GM06990 (cell line): ENCODE measurements around the gene TGDS.
A peak's percentile ranks its signal among the peaks of the same experiment; 100 is the strongest.

Experiments
- DNase-seq: peaks from one replicate; pipeline ENCODE4 v3.0.0-alpha.2; 2011; ENCODE audit not compliant: insufficient read length; ENCODE audit errors: extremely low read depth
- H3K27me3 ChIP-seq: replicated peaks from 2 replicates; pipeline ENCODE4 v1.6.0; 2011; ENCODE audit warnings: low read length; ENCODE audit not compliant: control insufficient read depth, insufficient read depth
- H3K36me3 ChIP-seq: 2 replicates; pipeline ENCODE4 v1.5.1; 2011; ENCODE audit warnings: low read length; ENCODE audit not compliant: control insufficient read depth, insufficient read depth
- H3K4me3 ChIP-seq: replicated peaks from 2 replicates; pipeline ENCODE4 v1.5.1; 2011; ENCODE audit warnings: low read depth, mild to moderate bottlenecking, control low read depth, low read length
- TF ChIP-seq, protein P1 (sequence below): IDR thresholded peaks from 2 replicates; pipeline ENCODE4 v1.5.1; 2011; ENCODE audit warnings: low read length, control low read depth, mild to moderate bottlenecking, inconsistent platforms; ENCODE audit not compliant: insufficient read depth, poor library complexity, severe bottlenecking

Gene TGDS

DNA sequence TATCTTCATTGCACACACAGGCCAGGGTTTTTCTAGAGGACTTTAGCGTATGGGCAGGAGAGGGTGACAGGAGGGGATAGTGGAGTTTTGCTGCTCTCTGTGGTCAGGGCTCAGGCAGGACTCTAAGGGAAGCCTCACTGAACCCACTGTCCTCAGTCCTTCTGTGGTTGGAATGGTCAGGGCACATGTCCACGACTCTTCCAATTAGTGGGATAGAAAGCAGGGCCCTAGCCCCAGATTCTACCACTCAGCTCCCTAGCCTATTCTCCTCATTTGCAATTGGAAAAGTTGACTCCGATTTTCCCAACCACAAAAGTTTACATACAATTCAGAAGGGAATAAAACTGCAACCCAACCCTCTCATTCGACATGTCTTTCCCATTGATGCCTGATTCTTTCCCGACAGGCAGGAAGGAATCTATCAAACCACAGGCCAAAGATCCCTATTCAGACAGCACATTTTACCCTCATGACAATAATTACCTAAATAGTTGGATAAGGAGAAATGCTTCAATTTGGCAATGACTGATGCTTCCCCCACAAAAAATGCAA, 38.2 kb downstream of the TGDS start:
- no peaks in the 10 kb centered on the region for H3K36me3 ChIP-seq
- TF ChIP-seq, protein P1, sequence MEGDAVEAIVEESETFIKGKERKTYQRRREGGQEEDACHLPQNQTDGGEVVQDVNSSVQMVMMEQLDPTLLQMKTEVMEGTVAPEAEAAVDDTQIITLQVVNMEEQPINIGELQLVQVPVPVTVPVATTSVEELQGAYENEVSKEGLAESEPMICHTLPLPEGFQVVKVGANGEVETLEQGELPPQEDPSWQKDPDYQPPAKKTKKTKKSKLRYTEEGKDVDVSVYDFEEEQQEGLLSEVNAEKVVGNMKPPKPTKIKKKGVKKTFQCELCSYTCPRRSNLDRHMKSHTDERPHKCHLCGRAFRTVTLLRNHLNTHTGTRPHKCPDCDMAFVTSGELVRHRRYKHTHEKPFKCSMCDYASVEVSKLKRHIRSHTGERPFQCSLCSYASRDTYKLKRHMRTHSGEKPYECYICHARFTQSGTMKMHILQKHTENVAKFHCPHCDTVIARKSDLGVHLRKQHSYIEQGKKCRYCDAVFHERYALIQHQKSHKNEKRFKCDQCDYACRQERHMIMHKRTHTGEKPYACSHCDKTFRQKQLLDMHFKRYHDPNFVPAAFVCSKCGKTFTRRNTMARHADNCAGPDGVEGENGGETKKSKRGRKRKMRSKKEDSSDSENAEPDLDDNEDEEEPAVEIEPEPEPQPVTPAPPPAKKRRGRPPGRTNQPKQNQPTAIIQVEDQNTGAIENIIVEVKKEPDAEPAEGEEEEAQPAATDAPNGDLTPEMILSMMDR = no peak
- no peak overlapping the region for H3K4me3 ChIP-seq
- DNase-seq = no peak
- H3K27me3 ChIP-seq = no peaks in the 10 kb centered on the region

DNA sequence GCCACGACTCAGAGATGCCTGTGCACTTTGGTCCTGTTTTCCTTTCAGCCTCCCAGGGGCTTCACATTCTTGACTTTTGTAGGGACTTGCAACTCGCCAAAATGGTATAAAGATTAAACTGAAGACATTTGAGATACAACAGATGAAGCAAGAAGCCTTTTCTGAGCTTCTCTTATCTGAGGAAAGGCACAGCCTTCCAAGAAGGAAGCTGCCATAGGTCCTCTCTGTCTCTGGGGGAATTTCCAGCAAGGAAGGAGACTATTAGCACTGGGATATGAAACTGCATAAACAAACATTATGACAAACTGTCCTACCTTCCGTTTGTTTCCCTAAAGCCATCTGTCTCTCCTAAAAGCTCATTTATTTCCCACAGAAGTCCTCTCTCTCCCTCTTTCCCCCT, 39.3 kb downstream of the TGDS start:
- Histone ChIP-seq H3K4me3 (no peak overlapping the region), H3K27me3 (no peaks in the 10 kb centered on the region), H3K36me3 (no peaks in the 10 kb centered on the region)
- TF ChIP-seq, protein P1 = no peak
- no peak for DNase-seq

DNA sequence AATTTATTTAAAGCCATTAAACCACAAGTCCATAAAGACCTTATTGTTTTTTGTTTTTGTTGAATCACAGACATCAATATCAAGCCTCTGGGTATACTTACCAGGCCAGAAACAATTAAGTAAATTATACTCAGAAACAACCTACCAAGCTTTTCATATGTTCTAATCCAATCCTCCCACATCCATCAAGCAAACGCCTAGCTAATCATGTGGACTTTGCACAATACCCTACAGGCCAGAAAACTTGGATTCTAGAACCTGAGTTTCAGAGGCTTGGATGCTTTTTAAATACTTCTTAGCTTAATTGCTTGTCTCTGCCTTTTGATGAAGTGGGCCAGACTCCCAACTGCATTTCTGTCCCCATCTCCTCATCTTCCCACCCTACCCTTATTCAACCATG, 39.9 kb downstream of the TGDS start:
- TF ChIP-seq, protein P1 = no peak
- H3K36me3 ChIP-seq = no peaks in the 10 kb centered on the region

DNA sequence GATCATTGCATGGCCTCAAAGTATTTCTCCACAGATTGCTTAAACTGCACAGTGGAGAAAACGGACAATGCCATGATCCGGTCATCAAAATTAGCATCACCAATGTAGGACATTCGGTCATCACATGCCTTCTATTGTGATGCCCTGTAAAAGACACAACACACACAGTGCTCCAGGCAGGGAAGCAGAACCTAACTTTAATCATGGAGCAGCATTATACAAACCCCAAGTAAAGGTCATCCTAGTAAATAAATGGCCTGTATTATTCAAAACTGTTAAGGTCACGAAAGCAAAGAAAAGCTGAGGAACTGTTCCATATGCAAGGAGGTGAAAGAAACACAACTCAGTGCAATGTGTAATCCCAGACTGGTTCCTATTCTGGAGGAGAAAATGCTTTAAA, 42.2 kb downstream of the TGDS start:
- no peak for DNase-seq
- Histone ChIP-seq H3K4me3 (no peak overlapping the region), H3K36me3 (no peaks in the 10 kb centered on the region), H3K27me3 (no peaks in the 10 kb centered on the region)
- TF ChIP-seq, protein P1 = no peak

More for the DNA sequence above, 39.9 kb downstream of the TGDS start:
- Histone ChIP-seq H3K4me3 (no peak overlapping the region), H3K27me3 (no peaks in the 10 kb centered on the region)
- no peak for DNase-seq

DNA sequence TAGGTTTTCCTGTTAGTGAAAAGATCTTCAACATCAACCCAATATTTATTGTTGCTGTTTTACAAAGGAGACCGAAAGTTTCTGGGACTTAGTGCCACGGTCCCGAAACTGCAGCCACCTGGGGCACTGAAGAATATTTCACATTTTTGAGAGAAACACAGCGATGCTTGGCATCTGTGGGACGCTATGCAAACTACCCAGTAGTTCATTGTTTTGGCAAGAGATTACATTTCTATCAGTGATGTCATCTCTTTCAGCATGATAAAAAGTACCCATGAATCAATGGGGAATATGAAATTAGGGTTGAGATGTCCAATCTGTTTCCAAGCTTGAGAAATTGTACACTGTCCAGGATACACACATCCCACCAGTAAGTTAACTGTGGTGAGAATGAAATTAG, 43.9 kb downstream of the TGDS start:
- H3K36me3 ChIP-seq = no peaks in the 10 kb centered on the region
- no peak for DNase-seq
- no peaks in the 10 kb centered on the region for H3K27me3 ChIP-seq
- TF ChIP-seq, protein P1 = no peak
- no peak overlapping the region for H3K4me3 ChIP-seq

DNA sequence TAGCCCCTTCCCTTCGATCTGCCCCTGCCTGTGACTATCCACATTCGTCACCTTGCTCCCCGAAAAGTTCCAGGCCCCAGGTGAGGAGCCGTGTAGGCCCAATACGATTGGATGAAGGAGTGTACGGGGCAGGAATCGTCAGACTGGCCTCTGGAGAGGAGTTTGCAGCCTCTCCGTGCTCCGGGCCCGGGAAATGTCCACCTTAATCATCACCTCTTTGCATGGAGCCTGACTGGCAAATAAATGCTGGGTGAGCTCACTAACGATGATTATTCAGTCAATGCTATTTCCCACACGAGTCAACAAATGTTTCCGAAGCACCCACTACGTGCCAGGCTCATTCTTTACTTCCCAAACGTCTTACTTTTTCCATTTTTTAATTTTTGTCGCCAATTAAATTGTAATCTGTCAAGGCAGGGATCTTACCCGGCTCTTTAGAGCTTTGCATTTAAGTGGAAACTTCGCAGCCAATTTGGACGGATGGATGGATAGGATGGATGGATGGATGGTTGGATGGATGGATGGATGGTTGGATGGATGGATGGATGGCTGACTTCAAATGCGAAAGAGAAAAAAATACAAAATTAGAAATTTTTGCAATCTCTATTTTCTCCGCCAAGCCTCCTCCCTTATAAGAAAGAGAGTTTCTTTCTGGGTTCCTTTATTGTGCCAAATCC, 45.8 kb downstream of the TGDS start:
- Histone ChIP-seq H3K27me3 (no peaks in the 10 kb centered on the region), H3K4me3 (peak overlapping the region; percentile 76), H3K36me3 (no peaks in the 10 kb centered on the region)
- no peak for DNase-seq
- TF ChIP-seq, protein P1 = no peak
